Measurements from ENCODE around the gene TESMIN.

Gene TESMIN, protein sequence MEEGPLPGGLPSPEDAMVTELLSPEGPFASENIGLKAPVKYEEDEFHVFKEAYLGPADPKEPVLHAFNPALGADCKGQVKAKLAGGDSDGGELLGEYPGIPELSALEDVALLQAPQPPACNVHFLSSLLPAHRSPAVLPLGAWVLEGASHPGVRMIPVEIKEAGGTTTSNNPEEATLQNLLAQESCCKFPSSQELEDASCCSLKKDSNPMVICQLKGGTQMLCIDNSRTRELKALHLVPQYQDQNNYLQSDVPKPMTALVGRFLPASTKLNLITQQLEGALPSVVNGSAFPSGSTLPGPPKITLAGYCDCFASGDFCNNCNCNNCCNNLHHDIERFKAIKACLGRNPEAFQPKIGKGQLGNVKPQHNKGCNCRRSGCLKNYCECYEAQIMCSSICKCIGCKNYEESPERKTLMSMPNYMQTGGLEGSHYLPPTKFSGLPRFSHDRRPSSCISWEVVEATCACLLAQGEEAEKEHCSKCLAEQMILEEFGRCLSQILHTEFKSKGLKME

DNA sequence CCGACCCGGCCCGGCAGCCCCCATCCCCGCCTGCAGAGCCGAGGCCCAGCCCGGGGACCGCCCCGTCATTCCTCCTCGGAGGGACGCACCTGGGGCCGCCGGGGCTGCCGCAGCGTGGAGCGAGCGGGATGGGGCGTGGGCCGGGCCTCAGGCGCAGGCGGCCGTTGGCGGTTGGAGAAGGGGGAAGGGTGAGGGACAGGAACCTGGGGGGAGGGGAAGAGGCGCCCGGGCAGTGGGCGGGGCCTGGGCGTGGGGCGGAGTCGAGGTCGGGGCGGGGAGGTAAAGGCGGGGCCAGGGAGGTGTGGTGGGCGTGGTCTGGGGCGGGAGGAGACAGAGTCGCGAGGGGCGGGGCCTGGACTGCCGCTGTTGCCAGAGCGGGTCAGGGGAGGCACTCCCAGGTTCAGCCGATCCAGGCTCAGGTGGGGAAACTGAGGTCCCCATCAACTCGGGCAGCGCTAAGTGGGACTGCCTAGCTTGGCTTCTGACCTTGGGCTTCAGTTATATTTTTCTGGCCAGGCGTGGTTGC, at the start of gene TESMIN:
Gene TESMIN (minus strand): TSS at position 190 of the 526 bp plus-strand sequence. CDS start 860 bp downstream, outside the sequence.
- DNase-seq: peak; percentile 91

DNA sequence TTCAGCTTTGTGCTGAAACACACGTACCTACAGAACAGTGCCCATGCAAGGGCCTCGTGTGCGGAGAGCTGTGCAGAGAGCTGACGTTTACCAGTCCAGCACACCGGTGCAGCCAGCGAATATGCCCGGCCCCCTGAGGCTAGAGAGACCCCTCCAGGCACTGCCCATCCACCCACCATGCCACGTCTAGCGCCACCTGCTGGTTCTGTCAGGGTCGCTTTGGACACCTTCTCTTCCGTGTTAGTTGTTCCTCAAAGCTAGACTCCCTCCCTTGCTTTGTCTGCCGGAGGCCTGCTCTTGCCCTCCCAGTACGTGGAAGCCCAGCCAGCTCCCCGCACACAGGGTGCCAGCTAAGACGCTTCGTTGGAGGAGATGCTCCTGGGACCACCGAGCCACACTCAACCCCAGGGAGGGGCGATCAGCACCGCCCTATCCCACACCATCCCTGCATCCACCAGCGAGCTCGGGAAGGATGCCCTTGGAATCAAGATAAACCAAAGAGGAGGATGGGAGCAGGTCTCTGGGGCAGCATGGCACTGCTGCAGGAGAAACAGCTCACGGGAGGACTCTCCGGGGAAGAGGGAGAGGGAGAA, 47.0 kb upstream of the TESMIN start:
- DNase-seq: peak; percentile 26 to 42

DNA sequence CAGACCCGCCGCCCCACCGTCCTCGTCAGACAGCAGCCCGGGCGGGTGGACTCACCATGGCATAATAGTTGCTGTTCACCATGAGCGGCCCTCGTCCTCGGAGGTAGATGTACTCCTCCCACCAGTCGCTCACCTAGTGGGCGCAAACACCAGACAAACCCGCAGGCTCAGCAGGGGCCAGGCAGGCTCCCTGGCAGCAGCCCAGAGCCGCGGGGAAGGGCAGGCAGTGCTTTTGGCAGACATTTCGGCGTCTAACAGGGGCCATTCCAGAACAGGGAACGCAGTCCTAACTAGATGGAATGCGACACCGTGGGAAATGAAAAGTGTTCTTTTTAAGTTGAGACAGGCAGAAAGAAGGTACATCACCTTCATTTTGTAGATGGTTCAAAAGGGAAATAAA, 45.5 kb upstream of the TESMIN start:
- no peak for DNase-seq

DNA sequence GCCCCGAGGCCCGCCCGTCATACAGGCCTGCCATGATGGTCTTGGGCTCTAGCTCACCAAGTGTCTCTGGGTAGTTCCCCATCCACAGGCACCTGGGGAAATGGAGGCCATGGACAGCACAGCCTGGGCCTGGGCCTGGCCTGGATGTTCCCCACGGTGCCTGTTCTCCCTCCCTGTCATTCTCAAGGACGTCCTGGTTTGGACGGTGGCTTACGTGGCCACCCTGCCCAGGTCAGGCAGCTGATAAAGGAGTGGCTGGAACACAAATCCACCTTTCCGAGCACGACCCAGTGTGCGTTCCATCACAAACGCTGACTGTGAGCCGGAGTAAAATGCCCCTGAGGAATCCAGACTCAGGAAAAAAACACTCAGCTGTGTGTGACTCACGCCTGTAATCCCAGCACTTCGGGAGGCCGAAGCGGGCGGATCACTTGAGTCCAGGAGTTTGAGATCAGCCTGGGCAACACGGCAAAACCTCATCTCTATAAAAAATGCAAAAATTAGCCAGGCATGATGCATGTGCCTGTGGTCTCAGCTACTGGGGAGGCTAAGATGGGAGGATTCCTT, 41.2 kb upstream of the TESMIN start:
- DNase-seq: no peak

DNA sequence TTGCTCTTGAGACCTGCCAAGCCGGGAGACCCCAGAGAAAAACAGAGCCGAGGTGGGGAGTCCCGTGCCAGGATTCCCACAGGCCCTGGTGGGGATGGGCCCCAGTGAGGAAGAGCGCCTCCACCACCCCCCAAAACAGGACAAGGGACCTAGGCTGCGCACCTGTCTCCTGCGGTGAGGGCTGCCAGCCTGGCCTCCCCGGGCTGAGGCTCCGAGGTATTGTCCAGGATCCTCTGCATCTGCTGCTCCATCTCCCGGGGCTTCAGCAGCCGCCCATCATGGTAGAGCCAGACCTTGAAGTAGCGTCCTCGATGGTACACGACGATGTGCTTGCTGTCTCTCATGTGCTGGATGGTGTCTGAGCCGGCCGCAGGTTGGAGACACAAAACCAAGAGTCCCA, 33.3 kb upstream of the TESMIN start:
- no peak for DNase-seq

DNA sequence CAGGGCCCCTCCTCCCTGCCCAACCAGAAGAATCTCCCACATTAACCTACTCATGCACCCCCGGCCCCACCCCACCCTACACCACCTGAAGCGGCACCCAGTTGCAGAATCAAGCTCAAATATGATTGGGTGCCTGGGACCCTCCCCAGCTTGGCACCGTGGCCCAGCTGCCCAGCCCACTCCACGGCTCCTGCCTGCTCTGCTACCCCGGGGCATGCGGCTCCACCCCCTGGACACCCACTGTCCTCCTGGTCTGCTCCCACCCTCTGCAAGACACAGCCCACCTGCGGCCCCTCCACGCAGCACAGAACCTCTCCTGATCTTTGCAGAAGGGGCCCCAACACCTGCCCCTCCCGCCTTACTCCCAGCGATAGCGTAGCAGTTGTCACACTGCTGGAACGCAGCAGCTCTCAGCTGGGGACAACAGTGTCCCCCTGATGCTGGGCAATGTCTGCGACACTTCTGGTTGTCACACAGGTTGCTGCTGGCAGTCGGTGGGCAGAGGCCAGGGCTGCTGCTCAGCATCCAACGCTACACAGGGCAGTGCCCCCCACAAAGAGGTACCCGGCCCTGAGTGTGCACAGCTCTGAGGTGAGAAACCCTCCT, 32.0 kb upstream of the TESMIN start:
- DNase-seq: no peak

GRCh38 chr11:68782711-68783110, 31.4 kb upstream of the TESMIN start:
- DNase-seq: no peak

- DNase-seq: no peak
Measured at GRCh38 chr11:68780829-68781228, 29.5 kb upstream of the TESMIN start.

DNA sequence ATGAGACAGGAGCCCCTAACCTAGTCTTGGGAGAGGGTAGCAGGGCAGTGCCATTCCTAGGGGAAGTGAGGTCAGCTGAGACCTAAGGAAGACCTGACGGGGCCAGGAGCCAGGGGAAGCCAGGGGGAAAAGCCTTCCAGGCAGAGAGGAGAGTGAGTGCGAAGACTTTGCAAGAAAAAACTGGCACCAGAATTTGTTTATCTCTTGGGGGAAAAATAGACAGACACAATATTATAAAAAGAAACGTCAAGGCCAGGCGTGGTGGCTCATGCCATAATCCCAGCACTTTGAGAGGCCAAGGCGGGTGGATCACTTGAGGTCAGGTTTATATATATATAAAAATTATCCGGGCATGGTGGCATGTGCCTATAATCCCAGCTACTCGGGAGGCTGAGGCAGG, 26.9 kb upstream of the TESMIN start:
- DNase-seq: no peak

GRCh38 chr11:68776442-68777235, 25.3 kb upstream of the TESMIN start:
- DNase-seq: no peak

GRCh38 chr11:68775951-68776388, 24.6 kb upstream of the TESMIN start:
- DNase-seq: no peak

DNA sequence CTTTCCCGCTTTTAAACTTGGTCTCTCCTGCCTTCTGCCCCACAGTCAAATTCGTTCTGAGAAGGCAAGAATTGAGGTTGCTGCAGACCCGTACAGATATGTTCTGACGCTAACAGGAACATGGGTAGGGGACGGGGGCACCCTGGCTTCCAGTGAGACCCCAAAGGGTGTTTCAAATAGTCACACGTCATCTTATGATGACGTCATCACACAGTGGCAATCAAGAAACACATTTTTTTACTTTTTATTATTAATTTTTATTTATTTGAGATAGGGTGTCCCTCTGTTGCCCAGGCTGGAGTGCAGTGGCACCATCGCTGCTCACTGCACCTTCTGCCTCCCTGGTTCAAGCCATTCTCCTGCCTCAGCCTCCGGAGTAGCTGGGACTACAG, 22.9 kb upstream of the TESMIN start:
- DNase-seq: no peak

DNA sequence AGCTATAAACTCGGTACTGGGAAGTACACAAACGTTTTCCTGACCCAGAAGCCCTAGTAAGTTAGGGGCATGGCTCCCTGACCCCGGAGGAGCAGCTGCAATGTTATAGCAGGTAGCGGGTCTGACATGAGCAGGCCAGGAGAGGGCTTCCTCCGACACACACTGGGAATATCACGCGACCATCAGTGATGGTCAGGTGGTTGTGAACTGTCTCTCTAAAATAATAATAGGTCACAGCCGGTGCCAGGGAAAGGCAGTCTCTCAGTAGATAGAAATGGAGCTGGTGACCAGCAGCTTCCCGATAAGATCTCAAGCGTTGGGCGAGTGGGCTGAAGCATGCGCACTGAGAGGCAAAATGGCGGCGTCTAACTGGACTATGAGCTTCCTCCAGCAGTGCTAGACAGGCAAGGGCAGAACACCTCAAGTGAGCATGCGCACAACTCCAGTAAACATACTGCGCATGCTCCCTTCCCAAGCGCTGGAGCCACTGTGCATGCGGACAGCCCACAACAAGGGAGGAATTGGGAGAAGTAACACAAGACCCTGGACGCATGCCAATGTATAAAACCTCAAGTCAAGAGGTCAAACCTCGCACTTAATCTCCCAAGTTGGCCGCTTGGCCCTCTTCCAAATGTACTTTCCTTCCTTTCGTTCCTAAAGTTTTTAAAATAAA, 22.3 kb upstream of the TESMIN start:
- no peak for DNase-seq

GRCh38 chr11:68772936-68773335, 21.6 kb upstream of the TESMIN start:
- DNase-seq: no peak

- DNase-seq: no peak
Measured at GRCh38 chr11:68770781-68771180, 19.5 kb upstream of the TESMIN start.

GRCh38 chr11:68767672-68768071, 16.4 kb upstream of the TESMIN start:
- DNase-seq: no peak

- DNase-seq: no peak
Measured at GRCh38 chr11:68766786-68767185, 15.5 kb upstream of the TESMIN start.

DNA sequence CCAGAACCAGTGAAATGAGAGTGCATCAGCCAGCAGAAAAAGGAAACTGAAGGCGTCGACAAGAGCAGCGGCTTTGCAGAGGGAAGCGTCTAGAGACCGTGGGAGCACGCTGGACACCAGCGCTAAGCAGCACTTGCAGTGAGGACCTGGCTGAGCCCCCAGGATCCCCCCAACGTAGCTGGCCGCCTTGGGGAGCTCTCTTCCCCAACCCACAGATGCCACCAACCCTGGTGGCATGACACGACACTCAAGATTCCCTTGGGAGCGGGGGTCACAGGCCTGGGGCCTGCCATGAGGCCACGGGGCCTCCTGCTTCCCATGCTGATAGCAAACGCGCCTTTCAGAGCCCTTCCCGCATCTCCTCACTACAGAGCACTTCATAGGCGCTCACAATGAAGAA, 13.4 kb upstream of the TESMIN start:
- no peak for DNase-seq

DNA sequence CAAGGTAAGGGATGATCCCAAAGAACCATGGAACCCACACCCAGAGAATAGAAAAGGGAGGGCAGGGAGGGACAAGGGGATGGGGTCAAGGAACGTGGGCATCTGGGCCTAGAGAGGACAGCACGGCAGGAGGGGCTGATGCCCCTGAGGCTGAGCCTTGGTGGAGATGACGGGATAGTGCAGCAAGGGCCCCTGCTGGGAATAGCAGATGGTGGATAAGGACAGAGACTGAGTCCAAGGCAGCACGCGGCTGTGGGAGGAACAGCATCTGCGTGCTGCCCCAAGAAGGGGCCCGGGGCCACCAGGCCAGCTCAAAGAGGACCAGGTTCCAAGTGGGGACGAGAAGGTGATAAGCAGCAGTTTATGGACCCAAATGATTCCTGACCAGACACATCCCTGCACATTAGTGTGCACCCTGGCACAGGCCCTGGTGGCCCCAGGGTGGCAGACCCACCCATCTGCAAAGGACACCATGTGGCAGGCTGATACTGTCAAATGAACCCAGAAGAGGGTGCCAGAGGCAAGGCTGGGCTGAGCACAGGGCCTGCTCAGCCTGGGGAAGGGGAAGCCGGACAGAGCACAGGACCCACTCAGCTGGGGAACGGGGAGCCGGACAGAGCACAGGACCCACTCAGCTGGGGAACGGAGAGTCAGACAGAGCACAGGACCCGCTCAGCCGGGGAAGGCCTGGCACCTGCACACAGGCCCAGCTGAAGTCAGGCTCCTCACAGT, 12.8 kb upstream of the TESMIN start:
- DNase-seq: no peak

GRCh38 chr11:68763181-68763721, 11.9 kb upstream of the TESMIN start:
- DNase-seq: no peak

- DNase-seq: no peak
Measured at GRCh38 chr11:68762481-68762880, 11.2 kb upstream of the TESMIN start.

All from activated CD4-positive, alpha-beta T cell treated with anti-CD3 and anti-CD28 coated beads, Interleukin-2, amount 50 U/mL, for 4 hours (primary cell).